Astrocyte of the spinal cord (primary cell): ENCODE data around the gene CNOT1.

ENCODE experiments used
- DNase-seq: peaks from one replicate; pipeline ENCODE4 v3.0.0; 2011; ENCODE audit warnings: low read depth, low spot score
- H3K4me3 ChIP-seq: 2 replicates; pipeline ENCODE4 v1.5.1; 2011; ENCODE audit warnings: low read depth, mild to moderate bottlenecking, low read length, moderate library complexity
- CTCF ChIP-seq: IDR thresholded peaks from 2 replicates; pipeline ENCODE4 v1.5.1; 2012; ENCODE audit warnings: low read depth, mild to moderate bottlenecking, low read length, inconsistent platforms
- in situ Hi-C: cut with HindIII; loops from 2 replicates; pipeline ENCODE4 v1.10.0; 2017; ENCODE audit warnings: low sequenced_read_pairs

CNOT1 gene

DNA sequence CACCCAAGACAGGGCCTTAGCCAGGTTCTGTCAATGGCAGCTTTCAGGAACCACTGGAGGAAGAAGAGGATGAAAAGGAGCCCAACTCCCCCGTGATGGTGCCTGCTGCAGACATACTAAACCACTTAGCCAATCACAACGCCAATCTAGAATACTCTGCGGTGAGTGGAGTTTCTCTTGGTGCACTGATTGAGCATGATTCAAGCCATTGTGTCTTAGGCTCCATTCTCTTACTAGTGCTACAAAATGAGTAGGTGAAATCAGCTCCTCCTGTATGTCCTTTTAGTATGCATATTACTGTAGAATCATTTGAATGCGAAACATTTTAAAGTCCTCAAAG lies 112.9 kb downstream of the CNOT1 start:
- H3K4me3 ChIP-seq: no peak overlapping the region
- in situ Hi-C loops: no loop called here
- DNase-seq: no peak
- TF ChIP-seq CTCF: no peak

GRCh38 chr16:58515871-58516767 lies 113.5 kb downstream of the CNOT1 start:
- H3K4me3 ChIP-seq: peak overlapping the region; percentile 73
- no peak for TF ChIP-seq CTCF
- in situ Hi-C loops: no loop called here
- no peak for DNase-seq

DNA sequence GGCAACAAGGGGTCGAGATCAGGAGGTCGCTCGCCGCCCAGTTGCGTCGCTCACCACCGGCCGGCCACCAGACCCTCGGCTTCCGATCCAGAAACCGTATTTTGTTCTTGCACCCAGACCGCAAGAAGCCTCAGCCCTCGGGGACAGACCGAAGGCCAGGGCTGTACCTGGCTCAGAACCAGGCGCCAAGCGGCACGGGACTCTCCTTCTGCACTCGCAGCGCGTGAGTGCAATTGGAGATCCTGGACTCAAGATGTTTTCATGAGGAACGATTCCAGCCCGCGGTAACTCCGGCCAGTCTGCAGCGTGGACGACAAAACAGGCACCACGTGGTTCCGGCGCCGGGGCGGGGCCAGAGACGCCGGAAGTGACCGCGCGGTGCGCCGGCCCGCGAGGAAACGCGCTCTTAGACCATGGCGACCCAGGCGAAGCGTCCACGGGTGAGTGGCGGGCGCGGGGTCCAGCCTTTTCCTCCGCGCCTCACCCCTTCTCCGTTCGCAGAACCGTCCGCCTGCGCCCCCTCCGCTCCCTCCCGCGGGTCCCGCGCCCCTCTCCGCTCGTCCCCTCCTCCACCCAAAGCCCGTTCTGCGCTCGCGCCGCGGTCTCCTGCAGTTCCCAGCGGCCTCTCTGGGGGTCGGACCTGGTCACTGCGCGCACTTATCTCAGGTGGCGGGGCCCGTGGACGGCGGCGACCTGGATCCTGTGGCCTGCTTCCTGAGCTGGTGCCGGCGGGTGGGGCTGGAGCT lies 114.3 kb downstream of the CNOT1 start, which contains the start of gene SETD6:
TSS of gene SETD6 (plus strand) at position 393 of the 746 bp plus-strand sequence. CDS start at position 414, 21 bp downstream.
- in situ Hi-C loops: no loop called here
- TF ChIP-seq CTCF: peak; percentile 14
- DNase-seq: peak; percentile 89
- H3K4me3 ChIP-seq: peak within 1 kb of the TSS; percentile 73

GRCh38 chr16:58513874-58514273 lies 115.8 kb downstream of the CNOT1 start:
- H3K4me3 ChIP-seq: no peak overlapping the region
- in situ Hi-C loops: no loop called here
- TF ChIP-seq CTCF: no peak
- no peak for DNase-seq

- H3K4me3 ChIP-seq: no peak overlapping the region
- in situ Hi-C loops: no loop called here
- peak; percentile 80 for TF ChIP-seq CTCF
- peak; percentile 55 for DNase-seq
Observed at GRCh38 chr16:58511933-58512815, 117.5 kb downstream of the CNOT1 start.
